GM23248 (cell line): Measurements from ENCODE around the gene FRMPD4.

Source experiments
- EZH2 ChIP-seq: fragments of 200-600 bp; sonication (generic); IDR thresholded peaks from 2 replicates; pipeline ENCODE4 v1.6.1; 2018; ENCODE audit warnings: antibody characterized with exemption, mild to moderate bottlenecking; ENCODE audit not compliant: insufficient read depth, poor library complexity, severe bottlenecking
- EZH2phosphoT487 ChIP-seq: fragments of 200-600 bp; sonication (generic); IDR thresholded peaks from 2 replicates; pipeline ENCODE4 v1.6.1; 2018; ENCODE audit warnings: antibody characterized with exemption, moderate library complexity, mild to moderate bottlenecking, low read depth; ENCODE audit not compliant: insufficient read depth

DNA sequence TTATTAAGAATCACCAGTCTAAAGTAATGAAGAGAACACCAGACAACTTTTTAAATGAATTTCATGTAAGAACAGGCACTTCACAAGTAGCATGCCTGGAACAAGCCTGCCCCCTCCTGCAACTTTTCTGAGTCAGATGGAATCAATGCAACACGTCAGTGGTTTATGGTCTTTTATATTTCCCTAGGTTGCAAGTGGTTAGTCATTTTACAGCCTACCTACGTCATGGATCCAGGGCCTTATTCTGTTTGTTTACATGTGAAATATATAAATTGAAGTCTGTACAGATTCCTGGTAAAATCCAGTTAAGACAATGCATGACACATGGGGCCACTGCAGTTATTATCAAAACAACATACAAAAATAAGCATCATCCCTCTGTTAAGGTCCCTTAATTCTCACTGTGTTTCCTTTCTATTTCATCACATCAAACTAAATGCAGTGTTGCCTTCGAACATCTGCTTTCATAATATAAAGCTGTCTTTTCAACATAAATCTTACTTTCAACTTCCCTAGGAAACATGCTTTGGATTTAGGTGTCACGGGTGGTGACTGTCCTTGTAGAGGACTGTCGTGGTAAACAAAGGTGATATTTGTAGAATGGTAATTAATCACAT lies 309.3 kb downstream of the FRMPD4 start:
- TF ChIP-seq EZH2 (no peak), EZH2phosphoT487 (no peak)
